ENCODE results near the gene SNRPB2.
A peak's percentile ranks its signal among the peaks of the same experiment; 100 is the strongest.

The SNRPB2 gene

DNA sequence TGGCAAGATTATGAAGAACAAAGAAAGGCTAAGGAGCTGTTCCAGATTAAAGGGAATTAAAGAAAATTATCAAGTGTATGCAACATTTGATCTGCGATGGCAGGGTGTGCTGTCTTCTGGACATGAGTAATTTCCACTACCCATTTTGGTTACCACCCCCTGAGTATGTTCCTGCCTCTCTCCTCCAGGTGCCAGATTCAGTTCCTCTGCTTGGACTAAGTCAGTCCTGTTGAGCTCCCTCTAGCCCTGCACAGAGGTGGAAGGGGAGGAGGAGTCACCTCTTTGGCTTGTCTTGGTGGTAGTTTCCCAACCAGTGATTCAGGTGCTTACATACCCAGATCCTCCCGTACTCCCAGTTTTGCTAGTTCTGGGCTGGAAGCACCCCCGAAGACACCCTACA is 22.2 kb upstream of the SNRPB2 start:
- no peaks in the 10 kb centered on the region for H3K27me3 ChIP-seq (ENCODE audit: control insufficient read depth, insufficient read depth, low read length)
- peaks cover 3% of the 10 kb centered on the region for H3K9me3 ChIP-seq (ENCODE audit: control insufficient read depth, low read depth, low read length)
- no peak overlapping the region for H3K27ac ChIP-seq (ENCODE audit: low read length)
- no peak overlapping the region for H3K9ac ChIP-seq (ENCODE audit: low read length)
- H3K4me3 ChIP-seq (ENCODE audit: low read length): no peak overlapping the region
- no peaks in the 10 kb centered on the region for H3K4me1 ChIP-seq (ENCODE audit: control insufficient read depth, low read depth, low read length)
- no peaks in the 10 kb centered on the region for H3K36me3 ChIP-seq (ENCODE audit: control insufficient read depth, low read depth, low read length)

DNA sequence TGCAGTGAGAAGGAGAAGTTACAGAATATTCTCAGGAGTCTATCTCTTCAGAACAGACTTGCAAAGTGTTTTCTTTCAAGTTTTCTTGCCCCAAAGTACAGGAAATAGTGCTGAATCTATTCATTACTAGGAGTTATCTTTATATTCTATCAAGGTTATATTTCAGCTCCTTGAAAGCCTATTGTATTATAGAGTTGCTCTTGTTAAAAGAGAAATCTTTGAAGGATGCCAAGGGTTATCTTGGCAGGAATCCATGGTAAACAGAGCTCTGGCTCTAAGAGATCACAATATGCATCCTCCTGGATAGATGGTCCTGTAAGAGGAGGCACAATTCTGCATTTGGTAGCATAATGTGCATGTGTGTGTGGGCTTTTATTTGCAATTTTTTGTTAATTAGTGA is 21.2 kb upstream of the SNRPB2 start:
- Histone ChIP-seq H3K4me1 (ENCODE audit: control insufficient read depth, low read depth, low read length) (no peaks in the 10 kb centered on the region), H3K9me3 (ENCODE audit: control insufficient read depth, low read depth, low read length) (peaks cover 3% of the 10 kb centered on the region), H3K4me3 (ENCODE audit: low read length) (no peak overlapping the region), H3K36me3 (ENCODE audit: control insufficient read depth, low read depth, low read length) (no peaks in the 10 kb centered on the region), H3K9ac (ENCODE audit: low read length) (no peak overlapping the region), H3K27ac (ENCODE audit: low read length) (no peak overlapping the region), H3K27me3 (ENCODE audit: control insufficient read depth, insufficient read depth, low read length) (no peaks in the 10 kb centered on the region)

DNA sequence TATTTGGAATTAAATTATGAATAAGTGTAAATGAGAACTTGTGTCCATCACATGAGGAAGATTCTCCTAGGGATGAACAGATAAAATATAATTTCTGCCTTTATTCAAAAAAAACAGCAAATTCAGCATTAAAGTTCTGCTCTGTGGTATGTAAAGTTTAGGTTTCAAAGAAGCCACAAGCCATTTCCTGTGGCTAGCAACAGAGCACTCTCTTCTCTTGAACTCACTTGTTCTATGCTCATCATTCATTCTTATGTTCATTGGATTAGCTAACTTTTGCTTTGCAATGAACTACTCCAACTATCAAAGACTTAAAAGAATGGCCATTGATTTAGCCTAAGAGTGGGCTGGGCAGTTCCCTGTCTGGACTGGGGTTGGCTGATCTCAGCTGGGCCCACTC is 20.8 kb upstream of the SNRPB2 start:
- no peaks in the 10 kb centered on the region for H3K4me1 ChIP-seq (ENCODE audit: control insufficient read depth, low read depth, low read length)
- H3K27me3 ChIP-seq (ENCODE audit: control insufficient read depth, insufficient read depth, low read length): no peaks in the 10 kb centered on the region
- H3K9ac ChIP-seq (ENCODE audit: low read length): no peak overlapping the region
- H3K27ac ChIP-seq (ENCODE audit: low read length): no peak overlapping the region
- peaks cover 3% of the 10 kb centered on the region for H3K9me3 ChIP-seq (ENCODE audit: control insufficient read depth, low read depth, low read length)
- no peaks in the 10 kb centered on the region for H3K36me3 ChIP-seq (ENCODE audit: control insufficient read depth, low read depth, low read length)
- H3K4me3 ChIP-seq (ENCODE audit: low read length): no peak overlapping the region

DNA sequence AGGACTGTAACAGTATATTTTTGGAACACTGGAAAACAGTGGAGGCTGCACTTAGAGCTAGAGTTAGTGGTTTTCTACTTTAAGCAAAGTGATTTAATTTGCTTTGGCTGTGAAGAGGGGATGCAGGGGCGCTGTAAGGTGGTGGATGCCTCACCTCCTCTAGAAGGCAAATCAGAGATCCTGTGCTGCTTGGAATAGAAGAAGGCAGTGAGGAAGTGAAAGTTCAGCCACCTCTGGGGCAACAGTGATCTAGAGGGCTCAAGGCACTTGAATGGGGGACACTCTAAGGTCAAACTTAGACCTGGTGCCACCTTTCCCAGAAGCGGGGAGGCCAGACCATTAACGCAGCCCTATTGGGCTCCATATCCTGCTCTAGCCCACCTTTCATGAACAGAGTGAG is 19.0 kb upstream of the SNRPB2 start:
- H3K27me3 ChIP-seq (ENCODE audit: control insufficient read depth, insufficient read depth, low read length): no peaks in the 10 kb centered on the region
- peaks cover 2% of the 10 kb centered on the region for H3K9me3 ChIP-seq (ENCODE audit: control insufficient read depth, low read depth, low read length)
- H3K4me1 ChIP-seq (ENCODE audit: control insufficient read depth, low read depth, low read length): peaks cover 5% of the 10 kb centered on the region
- no peak overlapping the region for H3K4me3 ChIP-seq (ENCODE audit: low read length)
- H3K9ac ChIP-seq (ENCODE audit: low read length): no peak overlapping the region
- no peak overlapping the region for H3K27ac ChIP-seq (ENCODE audit: low read length)
- no peaks in the 10 kb centered on the region for H3K36me3 ChIP-seq (ENCODE audit: control insufficient read depth, low read depth, low read length)

DNA sequence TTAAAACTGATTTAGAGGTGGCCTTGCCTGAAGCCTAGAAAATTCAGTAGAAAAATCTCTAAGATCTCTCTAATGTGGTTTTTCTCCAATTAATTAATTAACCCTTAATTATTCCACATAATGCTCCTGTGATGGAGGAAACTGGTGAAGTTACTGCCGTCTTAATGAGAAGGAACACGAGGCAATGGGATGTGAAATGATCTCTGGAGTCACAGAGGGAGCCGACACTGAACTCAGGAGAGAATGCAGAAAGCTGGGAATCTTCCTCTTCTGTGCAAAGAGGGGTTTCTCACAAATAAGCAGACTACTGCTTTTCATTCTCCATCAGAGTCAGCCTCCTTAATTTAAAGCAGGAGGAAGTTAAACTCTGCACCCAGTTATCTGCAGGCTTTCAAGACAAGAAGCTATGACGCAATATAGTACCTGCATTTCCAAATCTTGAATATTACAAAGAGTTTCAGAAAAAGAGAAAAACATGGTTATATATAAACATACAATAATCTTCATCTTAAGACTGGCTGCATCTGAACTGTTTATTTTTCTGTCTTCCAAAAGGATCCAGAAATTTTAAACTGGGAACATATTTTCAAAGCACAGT is 18.1 kb upstream of the SNRPB2 start:
- Histone ChIP-seq H3K36me3 (ENCODE audit: control insufficient read depth, low read depth, low read length) (no peaks in the 10 kb centered on the region), H3K4me1 (ENCODE audit: control insufficient read depth, low read depth, low read length) (peaks cover 5% of the 10 kb centered on the region), H3K4me3 (ENCODE audit: low read length) (no peak overlapping the region), H3K9me3 (ENCODE audit: control insufficient read depth, low read depth, low read length) (no peaks in the 10 kb centered on the region), H3K27me3 (ENCODE audit: control insufficient read depth, insufficient read depth, low read length) (no peaks in the 10 kb centered on the region), H3K27ac (ENCODE audit: low read length) (no peak overlapping the region), H3K9ac (ENCODE audit: low read length) (no peak overlapping the region)

DNA sequence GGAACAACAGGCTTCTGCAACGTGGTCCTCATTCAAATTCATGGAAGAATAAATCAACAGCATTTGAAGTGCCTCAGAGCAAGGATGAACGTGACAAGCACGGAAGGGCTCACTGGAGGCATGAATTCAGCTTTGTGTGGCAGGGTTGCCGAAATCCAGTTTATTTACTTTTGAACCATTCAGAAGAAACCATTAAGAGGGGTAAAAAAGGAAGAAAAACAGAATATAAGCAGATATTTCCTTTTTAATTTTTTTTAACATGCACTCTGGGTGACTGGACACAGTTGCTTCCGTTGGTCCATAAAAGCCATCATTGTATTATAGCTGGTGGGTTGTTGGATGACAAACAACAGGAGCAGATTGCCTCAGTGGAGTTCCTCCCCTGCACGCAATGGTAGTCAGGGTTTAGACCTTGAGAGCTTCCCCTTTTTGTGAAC is 17.3 kb upstream of the SNRPB2 start:
- Histone ChIP-seq H3K4me1 (ENCODE audit: control insufficient read depth, low read depth, low read length) (peaks cover 5% of the 10 kb centered on the region), H3K36me3 (ENCODE audit: control insufficient read depth, low read depth, low read length) (no peaks in the 10 kb centered on the region), H3K4me3 (ENCODE audit: low read length) (no peak overlapping the region), H3K9me3 (ENCODE audit: control insufficient read depth, low read depth, low read length) (no peaks in the 10 kb centered on the region), H3K27me3 (ENCODE audit: control insufficient read depth, insufficient read depth, low read length) (no peaks in the 10 kb centered on the region), H3K9ac (ENCODE audit: low read length) (no peak overlapping the region), H3K27ac (ENCODE audit: low read length) (no peak overlapping the region)

DNA sequence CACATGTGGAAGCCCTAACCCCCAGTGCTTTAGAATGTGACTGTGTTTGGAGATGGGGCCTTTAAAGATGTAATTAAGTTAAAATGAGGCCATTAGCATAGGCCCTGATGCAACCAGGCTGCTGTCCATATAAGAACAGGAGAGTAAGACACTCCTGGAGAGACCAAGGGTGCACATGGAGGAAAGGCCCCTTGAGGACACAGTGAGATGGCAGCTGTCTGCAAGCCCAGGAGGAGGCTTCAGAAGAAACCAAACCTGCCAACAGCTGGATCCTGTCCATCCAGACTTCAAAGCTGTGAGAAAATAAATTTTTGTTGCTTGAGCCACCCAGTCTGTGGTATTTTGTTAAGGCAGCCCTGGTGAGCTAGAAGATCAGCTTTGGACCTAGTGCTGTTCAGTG is 16.8 kb upstream of the SNRPB2 start:
- Histone ChIP-seq H3K4me3 (ENCODE audit: low read length) (no peak overlapping the region), H3K27me3 (ENCODE audit: control insufficient read depth, insufficient read depth, low read length) (no peaks in the 10 kb centered on the region), H3K27ac (ENCODE audit: low read length) (no peak overlapping the region), H3K4me1 (ENCODE audit: control insufficient read depth, low read depth, low read length) (peaks cover 5% of the 10 kb centered on the region), H3K36me3 (ENCODE audit: control insufficient read depth, low read depth, low read length) (no peaks in the 10 kb centered on the region), H3K9me3 (ENCODE audit: control insufficient read depth, low read depth, low read length) (no peaks in the 10 kb centered on the region), H3K9ac (ENCODE audit: low read length) (no peak overlapping the region)

DNA sequence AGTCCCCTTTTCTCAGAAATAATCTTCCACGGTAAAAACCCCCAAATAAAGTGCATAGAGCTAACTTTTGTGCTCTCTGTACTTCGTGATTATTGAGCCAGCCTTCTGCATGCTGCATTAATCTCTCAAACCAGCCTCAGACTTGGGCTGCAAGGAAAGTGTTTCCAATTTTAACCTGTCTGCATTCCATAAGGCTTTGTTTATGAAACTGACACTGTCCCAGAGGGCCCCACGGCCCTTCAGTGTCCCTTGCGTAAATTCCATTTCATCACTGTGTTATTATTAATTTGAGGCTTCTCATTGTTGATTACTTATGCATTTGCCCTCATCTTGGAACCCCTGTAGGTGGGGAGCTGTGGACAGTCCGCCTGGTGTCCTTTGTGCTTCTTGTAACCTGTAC is 15.6 kb upstream of the SNRPB2 start:
- Histone ChIP-seq H3K9ac (ENCODE audit: low read length) (no peak overlapping the region), H3K4me3 (ENCODE audit: low read length) (no peak overlapping the region), H3K36me3 (ENCODE audit: control insufficient read depth, low read depth, low read length) (no peaks in the 10 kb centered on the region), H3K4me1 (ENCODE audit: control insufficient read depth, low read depth, low read length) (peaks cover 5% of the 10 kb centered on the region), H3K27ac (ENCODE audit: low read length) (no peak overlapping the region), H3K9me3 (ENCODE audit: control insufficient read depth, low read depth, low read length) (no peaks in the 10 kb centered on the region), H3K27me3 (ENCODE audit: control insufficient read depth, insufficient read depth, low read length) (no peaks in the 10 kb centered on the region)

DNA sequence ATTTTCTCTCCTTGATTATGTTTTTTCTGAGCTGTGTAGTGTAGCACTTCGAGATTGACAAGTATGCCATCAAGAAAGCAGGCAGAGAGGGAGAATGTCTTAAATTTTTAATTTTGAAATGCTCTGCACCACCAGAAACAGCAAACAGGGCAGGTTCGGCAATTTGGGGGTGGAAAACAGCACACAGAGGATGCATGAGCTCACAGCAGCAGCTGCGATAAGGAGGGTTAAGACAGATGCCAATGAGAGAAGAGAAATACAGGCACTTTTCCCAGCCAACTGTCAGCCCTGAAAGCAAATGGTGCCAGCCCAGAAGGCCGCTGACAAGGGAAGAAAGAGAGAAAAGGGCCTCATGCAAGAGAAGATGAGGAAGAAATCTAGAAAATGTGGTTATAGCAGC is 15.1 kb upstream of the SNRPB2 start:
- Histone ChIP-seq H3K9me3 (ENCODE audit: control insufficient read depth, low read depth, low read length) (no peaks in the 10 kb centered on the region), H3K4me3 (ENCODE audit: low read length) (no peak overlapping the region), H3K36me3 (ENCODE audit: control insufficient read depth, low read depth, low read length) (no peaks in the 10 kb centered on the region), H3K9ac (ENCODE audit: low read length) (no peak overlapping the region), H3K27me3 (ENCODE audit: control insufficient read depth, insufficient read depth, low read length) (no peaks in the 10 kb centered on the region), H3K4me1 (ENCODE audit: control insufficient read depth, low read depth, low read length) (peaks cover 5% of the 10 kb centered on the region), H3K27ac (ENCODE audit: low read length) (no peak overlapping the region)

DNA sequence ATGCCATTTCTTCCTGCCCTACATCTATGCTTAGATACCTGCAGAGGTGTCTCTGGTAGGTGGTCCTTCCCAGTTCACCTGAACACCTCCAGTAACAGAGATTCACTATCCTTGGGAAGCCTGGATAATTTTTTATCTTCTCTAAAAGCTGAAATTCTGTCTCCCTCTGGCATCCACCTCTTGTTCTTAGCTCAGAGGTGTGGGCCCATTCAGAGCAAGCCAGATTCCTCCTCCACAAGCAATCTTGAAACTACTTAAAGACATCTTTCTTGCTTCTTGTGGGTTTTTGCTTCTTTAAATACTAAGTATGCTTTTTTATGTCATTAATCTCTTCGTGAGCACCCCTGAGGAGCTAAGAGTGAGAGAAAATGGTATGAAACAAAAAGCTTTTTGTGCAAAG is 10.4 kb upstream of the SNRPB2 start:
- no peaks in the 10 kb centered on the region for H3K36me3 ChIP-seq (ENCODE audit: control insufficient read depth, low read depth, low read length)
- H3K4me3 ChIP-seq (ENCODE audit: low read length): no peak overlapping the region
- no peaks in the 10 kb centered on the region for H3K9me3 ChIP-seq (ENCODE audit: control insufficient read depth, low read depth, low read length)
- peaks cover 5% of the 10 kb centered on the region for H3K4me1 ChIP-seq (ENCODE audit: control insufficient read depth, low read depth, low read length)
- no peak overlapping the region for H3K27ac ChIP-seq (ENCODE audit: low read length)
- H3K27me3 ChIP-seq (ENCODE audit: control insufficient read depth, insufficient read depth, low read length): peaks cover 21% of the 10 kb centered on the region
- no peak overlapping the region for H3K9ac ChIP-seq (ENCODE audit: low read length)

DNA sequence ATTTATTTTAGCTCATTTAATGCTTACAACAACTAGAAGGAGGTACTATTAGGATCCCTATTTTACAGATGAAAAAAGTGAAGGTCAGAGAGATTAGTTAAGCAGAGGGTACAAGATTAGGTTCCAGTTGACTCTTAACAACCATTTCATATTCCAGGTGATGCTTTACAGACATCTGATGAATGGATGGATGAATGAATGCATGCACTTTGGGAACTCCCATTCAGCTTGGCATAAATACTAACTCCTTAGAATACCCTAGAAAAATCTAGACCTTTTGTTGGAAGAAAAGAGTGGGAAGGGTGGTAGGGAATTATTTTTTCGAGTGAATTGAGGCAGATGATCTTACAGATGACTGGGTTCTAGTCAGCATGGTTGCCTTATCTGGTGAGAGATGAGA is 746 bp upstream of the SNRPB2 start:
- peak overlapping the region; percentile 87 for H3K4me3 ChIP-seq (ENCODE audit: low read length)
- H3K9ac ChIP-seq (ENCODE audit: low read length): peak overlapping the region; percentile 49
- peaks cover 21% of the 10 kb centered on the region for H3K36me3 ChIP-seq (ENCODE audit: control insufficient read depth, low read depth, low read length)
- H3K4me1 ChIP-seq (ENCODE audit: control insufficient read depth, low read depth, low read length): peaks cover 7% of the 10 kb centered on the region
- H3K27me3 ChIP-seq (ENCODE audit: control insufficient read depth, insufficient read depth, low read length): peaks cover 20% of the 10 kb centered on the region
- no peaks in the 10 kb centered on the region for H3K9me3 ChIP-seq (ENCODE audit: control insufficient read depth, low read depth, low read length)
- peak overlapping the region; percentile 69 for H3K27ac ChIP-seq (ENCODE audit: low read length)

DNA sequence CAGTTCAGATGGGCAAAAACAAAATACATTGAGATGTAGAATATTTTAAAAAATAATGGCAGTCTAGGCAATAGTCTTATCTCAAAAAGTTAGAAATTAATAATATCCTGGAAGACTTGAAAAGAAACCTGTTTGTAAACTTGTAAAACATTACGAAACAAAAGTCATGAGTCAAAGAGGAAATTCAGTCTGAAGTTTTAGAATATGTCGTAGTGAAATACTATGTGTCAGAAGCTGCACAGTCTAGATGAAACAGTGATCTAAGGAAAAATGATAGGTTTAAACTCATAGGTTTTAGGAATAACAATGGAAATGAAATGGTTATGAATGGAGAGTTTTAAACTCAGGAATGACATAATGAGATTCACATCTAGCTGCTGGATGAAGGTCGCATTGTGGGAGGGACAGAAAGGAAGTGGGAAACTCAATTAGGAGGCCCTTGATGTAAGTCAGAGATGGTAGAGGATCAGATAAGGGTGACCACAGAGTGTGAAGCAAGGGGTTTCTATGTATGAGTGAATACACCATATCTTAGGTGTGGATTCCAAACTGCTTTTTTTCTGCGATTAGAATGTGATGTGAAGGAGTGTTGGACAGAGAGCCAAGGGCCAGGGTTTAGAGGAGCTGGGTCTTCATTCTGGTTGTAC is 2.8 kb downstream of the SNRPB2 start:
- Histone ChIP-seq H3K27ac (ENCODE audit: low read length) (no peak overlapping the region), H3K9me3 (ENCODE audit: control insufficient read depth, low read depth, low read length) (no peaks in the 10 kb centered on the region), H3K4me3 (ENCODE audit: low read length) (no peak overlapping the region), H3K27me3 (ENCODE audit: control insufficient read depth, insufficient read depth, low read length) (peaks cover 6% of the 10 kb centered on the region), H3K4me1 (ENCODE audit: control insufficient read depth, low read depth, low read length) (peaks cover 7% of the 10 kb centered on the region), H3K36me3 (ENCODE audit: control insufficient read depth, low read depth, low read length) (peaks cover 50% of the 10 kb centered on the region), H3K9ac (ENCODE audit: low read length) (no peak overlapping the region)
